ENCODE results near the gene NCBP3. TPM values are rescaled to one million over a fixed set of nuclear protein-coding genes. Genes with fewer than 3 reads are reported as not detected.

Gene NCBP3
- total and polyA plus RNA-seq, 9 of the 15 experiments (the other 6 are each of a cell fraction or from before 2014, with no cell fraction given) = 3.1 to 25.5 (median 20.5) TPM

- DNase-seq (ENCODE audit: extremely low read depth in 1 of 4, low spot score in 3 of 4) (no peak), ATAC-seq (no peak), FAIRE-seq (no peak)
- POLR2A ChIA-PET = interaction anchor here (0.6 kb wide), 3 partner anchors 12 to 1005 kb away, joined by 3 to 4 read pairs (median 3); no protein-coding TSS in a partner anchor
- Histone ChIP-seq H3K27ac (ENCODE audit: extremely low read depth, low read depth, low read length) (no peak overlapping the region), H3K9me1 (ENCODE audit: control insufficient read depth, insufficient read depth, low read length) (no peaks in the 10 kb centered on the region), H3K9me3 (replicated peaks; ENCODE audit: control insufficient read depth, insufficient read depth, low read depth, low read length) (no peaks in the 10 kb centered on the region), H3K36me3 (ENCODE audit: control insufficient read depth, insufficient read depth, low read length) (peaks cover 5% of the 10 kb centered on the region; the same call in 2 of the 3 replicates), H3K27me3 (ENCODE audit: control insufficient read depth in 2 of 2, insufficient read depth in 2 of 2, low read length in 2 of 2) (no peaks in the 10 kb centered on the region), H2AFZ (ENCODE audit: low read depth, low read length) (no peak overlapping the region), H3K9ac (ENCODE audit: insufficient read depth in 1 of 2, low read depth in 2 of 2, low read length in 2 of 2) (no peak overlapping the region), H3K4me3 (no peak overlapping the region), H4K20me1 (replicated peaks; ENCODE audit: control insufficient read depth, insufficient read depth, low read length) (no peaks in the 10 kb centered on the region), H3K79me2 (ENCODE audit: control insufficient read depth, insufficient read depth, low read length) (no peaks in the 10 kb centered on the region), H3K4me2 (ENCODE audit: insufficient read depth, low read length) (no peak overlapping the region), H3K4me1 (replicated peaks in 1 of 2; ENCODE audit: control insufficient read depth in 2 of 2, insufficient read depth in 2 of 2, low read length in 2 of 2) (peaks cover 5 to 20% of the 10 kb centered on the region in 2 experiments; a peak in 4 of 5 replicates)
- WGBS (ENCODE audit: insufficient coverage, low coverage, missing lambda C conversion rate) = 80% methylated on average over 9 of the region's 17 CpGs
- CTCF ChIA-PET (ENCODE audit: low intra/inter-chr PET ratio) = no interaction called here
- no TSS peak for BruUV-seq (replicated peaks)
- TF ChIP-seq TBP (optimal IDR thresholded peaks at IDR 0.05; ENCODE audit: low read depth, low read length) (no peak), CAMTA2 (CRISPR knock-in tag; conservative IDR thresholded peaks at IDR 0.05) (no peak), ZNF778 (CRISPR knock-in tag; IDR thresholded peaks at IDR 0.05) (no peak), IRF1 (CRISPR knock-in tag; IDR thresholded peaks at IDR 0.05; ENCODE audit: borderline replicate concordance) (no peak), TCF15 (CRISPR knock-in tag; IDR thresholded peaks at IDR 0.05) (no peak), ZKSCAN8 (CRISPR knock-in tag; IDR thresholded peaks at IDR 0.05) (no peak), ZNF143 (CRISPR knock-in tag; IDR thresholded peaks at IDR 0.05) (no peak), POLR2AphosphoS2 (IDR thresholded peaks at IDR 0.05; ENCODE audit: low read length) (no peak)
- in situ Hi-C loops (cut with MboI) = no loop called here
- intact Hi-C loops (cut with micrococcal nuclease) = no loop called here
These were observed 21.1 kb upstream of the NCBP3 start for GRCh38 chr17:3867106-3867505.
